T47D (cell line): ENCODE measurements around the gene ETS2.
A peak's percentile ranks its signal among the peaks of the same experiment; 100 is the strongest.

Source experiments
- DNase-seq, 2 experiments: peaks; one replicate each; pipeline versions ENCODE4 v3.0.0 to v3.0.0-alpha.2; 2011 to 2012; ENCODE audit warnings: low read depth in 1 of 2, low spot score in 1 of 2
- JUND ChIP-seq: IDR thresholded peaks from 2 replicates; pipeline ENCODE4 v1.6.1; 2012; ENCODE audit warnings: low read depth
- in situ Hi-C: cut with HindIII; loops from 2 replicates; pipeline ENCODE4 v1.10.0; 2016; ENCODE audit warnings: low sequenced_read_pairs, low pct_unique_long_range_greater_than_20kb

Gene ETS2

GRCh38 chr21:38798481-38798882, 7.2 kb upstream of the ETS2 start:
- TF ChIP-seq JUND: no peak
- no peak for DNase-seq
- in situ Hi-C loops: no loop called here

GRCh38 chr21:38800046-38800758, 5.5 kb upstream of the ETS2 start:
- no peak for DNase-seq
- TF ChIP-seq JUND: no peak
- in situ Hi-C loops: no loop called here

GRCh38 chr21:38800924-38801744, 4.6 kb upstream of the ETS2 start:
- in situ Hi-C loops: no loop called here
- no peak for DNase-seq
- no peak for TF ChIP-seq JUND

GRCh38 chr21:38802050-38803026, 3.4 kb upstream of the ETS2 start:
- no peak for TF ChIP-seq JUND
- in situ Hi-C loops: no loop called here
- DNase-seq: no peak

GRCh38 chr21:38803075-38803660, 2.6 kb upstream of the ETS2 start:
- in situ Hi-C loops: no loop called here
- no peak for DNase-seq
- no peak for TF ChIP-seq JUND

- DNase-seq: no peak
- in situ Hi-C loops: no loop called here
- no peak for TF ChIP-seq JUND
Measured at GRCh38 chr21:38804030-38804788, 1.5 kb upstream of the ETS2 start.

- in situ Hi-C loops: no loop called here
- DNase-seq: peak; percentile 42 to 66
- TF ChIP-seq JUND: no peak
Measured at GRCh38 chr21:38804789-38805327, 871 bp upstream of the ETS2 start.

- no peak for TF ChIP-seq JUND
- peak in 1 of 2 experiments; percentile 13 for DNase-seq
- in situ Hi-C loops: no loop called here
Measured at GRCh38 chr21:38806153-38806941, 618 bp downstream of the ETS2 start.

- TF ChIP-seq JUND: no peak
- DNase-seq: no peak
- in situ Hi-C loops: no loop called here
Measured at GRCh38 chr21:38806942-38807284, 1.2 kb downstream of the ETS2 start.

- in situ Hi-C loops: no loop called here
- TF ChIP-seq JUND: no peak
- no peak for DNase-seq
Measured at GRCh38 chr21:38807441-38807871, 1.7 kb downstream of the ETS2 start.

- no peak for TF ChIP-seq JUND
- no peak for DNase-seq
- in situ Hi-C loops: no loop called here
Measured at GRCh38 chr21:38807986-38808385, 2.3 kb downstream of the ETS2 start.
